HG03439 (cell line): ENCODE data around the gene H19.
A peak's percentile ranks its signal among the peaks of the same experiment; 100 is the strongest.

Experiments used
- ATAC-seq: cut with Tn5 transposase; IDR thresholded peaks from one replicate; pipeline ENCODE4 v1.9.1; 2021; ENCODE audit warnings: mild to moderate bottlenecking, moderate library complexity; ENCODE audit not compliant: unreplicated experiment

The H19 gene

DNA sequence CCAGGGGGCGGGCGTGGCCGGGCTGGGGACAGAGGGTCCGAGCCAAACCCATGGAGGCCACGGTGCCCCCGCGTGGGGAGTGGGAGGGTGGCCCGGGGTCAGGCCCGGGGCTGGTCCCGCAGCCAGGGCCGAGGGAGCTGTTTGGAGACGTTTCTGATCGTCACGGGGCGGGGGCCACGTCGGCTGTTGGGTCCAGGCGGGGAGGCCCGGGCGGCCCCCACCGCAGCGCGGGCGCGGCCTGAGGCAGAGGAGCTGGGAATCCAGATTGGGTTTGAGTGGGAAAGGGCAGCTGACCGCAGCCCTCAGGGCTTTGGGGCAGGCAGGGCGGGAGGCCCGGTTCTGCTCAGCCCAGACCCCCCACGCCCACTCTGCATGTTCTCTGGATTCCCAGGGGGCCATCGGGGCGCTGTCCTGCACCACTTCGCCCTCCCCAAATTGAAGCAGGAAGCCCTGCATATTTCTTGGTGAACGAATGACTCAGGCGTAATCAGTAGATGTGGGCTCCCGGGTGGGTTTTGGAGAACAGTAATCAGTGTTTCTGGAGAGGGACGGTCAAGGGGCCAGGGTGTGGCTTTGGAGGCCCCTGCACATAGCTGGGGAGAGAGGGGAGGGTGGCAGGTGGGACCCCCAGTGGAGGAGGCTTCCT, 49.9 kb downstream of the H19 start:
- no peak for ATAC-seq

- peak; percentile 62 for ATAC-seq
Observed at GRCh38 chr11:1946812-1947484, 50.7 kb downstream of the H19 start, which contains the start of gene MRPL23. Gene MRPL23, plus strand, starts transcription at chr11:1947332. Its CDS starts 31 bp downstream, at chr11:1947363.
